ENCODE measurements around the gene GRN.
"Not testable (repeated sequence)": the region's sequence is repeated elsewhere in the genome, so short reads cannot be mapped to it uniquely, and the experiment has no call there.

The GRN gene

GRCh38 chr17:44383861-44384260 lies 38.8 kb downstream of the GRN start:
- no peak for DNase-seq

GRCh38 chr17:44384281-44384822 lies 39.2 kb downstream of the GRN start:
- DNase-seq, result no peak

GRCh38 chr17:44384823-44385286 lies 39.8 kb downstream of the GRN start:
- DNase-seq, result no peak

- DNase-seq, result peak; percentile 85 to 86
Measured at GRCh38 chr17:44385287-44386181, 40.4 kb downstream of the GRN start.

GRCh38 chr17:44386182-44386525 lies 41.1 kb downstream of the GRN start:
- DNase-seq, result no peak

- no peak for DNase-seq
Measured at GRCh38 chr17:44387804-44388203, 42.7 kb downstream of the GRN start.

- DNase-seq, result no peak
Measured at GRCh38 chr17:44389281-44389680, 44.2 kb downstream of the GRN start, which contains the start of gene ITGA2B. Gene ITGA2B, minus strand, starts transcription at chr17:44389649. Its CDS starts 176 bp downstream, at chr17:44389473.

GRCh38 chr17:44389723-44390202 lies 44.7 kb downstream of the GRN start:
- DNase-seq, result peak; percentile 35

GRCh38 chr17:44390250-44390870 lies 45.3 kb downstream of the GRN start:
- DNase-seq, result no peak

GRCh38 chr17:44394112-44394511 lies 49.0 kb downstream of the GRN start:
- DNase-seq, result not testable (repeated sequence)

- DNase-seq, result no peak
Measured at GRCh38 chr17:44394833-44395232, 49.7 kb downstream of the GRN start.

- DNase-seq, result no peak
Measured at GRCh38 chr17:44396946-44397345, 51.8 kb downstream of the GRN start.

- DNase-seq, result no peak
Measured at GRCh38 chr17:44397479-44398440, 52.7 kb downstream of the GRN start.

GRCh38 chr17:44398692-44399691 lies 53.9 kb downstream of the GRN start:
- no peak for DNase-seq

GRCh38 chr17:44400226-44400847 lies 55.2 kb downstream of the GRN start:
- DNase-seq, result peak; percentile 42 to 43
